Activated CD4-positive, alpha-beta T cell treated with anti-CD3 and anti-CD28 coated beads, Interleukin-10, Interleukin-2, amounts not matched to agents 100 ng/mL and 50 ng/mL, durations not matched to agents 16 hours and 8 hours (primary cell): ENCODE results near the gene ZPLD1.

Experiments
- DNase-seq: peaks from one replicate; pipeline ENCODE4 v3.0.0-alpha.2; 2020

ZPLD1 gene

GRCh38 chr3:102434715-102435114, at the start of gene ZPLD1:
Gene ZPLD1 (plus strand): TSS chr3:102435015. CDS start chr3:102438488, 3,473 bp downstream.
- no peak for DNase-seq

GRCh38 chr3:102390171-102390864, 44.5 kb upstream of the ZPLD1 start:
- no peak for DNase-seq

- DNase-seq, result no peak
Measured at GRCh38 chr3:102390916-102391315, 43.9 kb upstream of the ZPLD1 start.

- no peak for DNase-seq
Measured at GRCh38 chr3:102391491-102391890, 43.3 kb upstream of the ZPLD1 start.

DNA sequence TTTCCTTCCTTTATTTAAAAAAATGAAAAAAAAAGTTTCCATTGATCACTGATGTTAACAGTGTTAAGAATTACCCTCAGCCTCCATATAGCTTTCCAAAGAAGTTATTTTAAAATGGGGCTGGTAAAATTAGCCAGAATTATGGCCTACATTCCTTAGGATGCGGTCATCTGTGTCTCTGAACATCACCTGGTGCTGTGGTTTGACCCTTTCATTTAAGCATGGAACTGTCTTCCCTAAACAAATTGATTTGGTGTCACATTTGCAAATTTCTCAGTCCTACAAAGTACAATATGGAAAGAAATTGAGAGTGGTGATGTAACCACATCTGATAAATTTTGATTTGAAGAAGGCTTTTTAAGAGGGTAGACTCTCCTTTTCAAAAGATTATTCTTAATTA, 40.3 kb upstream of the ZPLD1 start:
- DNase-seq, result no peak

GRCh38 chr3:102398176-102398575, 36.6 kb upstream of the ZPLD1 start:
- no peak for DNase-seq

DNA sequence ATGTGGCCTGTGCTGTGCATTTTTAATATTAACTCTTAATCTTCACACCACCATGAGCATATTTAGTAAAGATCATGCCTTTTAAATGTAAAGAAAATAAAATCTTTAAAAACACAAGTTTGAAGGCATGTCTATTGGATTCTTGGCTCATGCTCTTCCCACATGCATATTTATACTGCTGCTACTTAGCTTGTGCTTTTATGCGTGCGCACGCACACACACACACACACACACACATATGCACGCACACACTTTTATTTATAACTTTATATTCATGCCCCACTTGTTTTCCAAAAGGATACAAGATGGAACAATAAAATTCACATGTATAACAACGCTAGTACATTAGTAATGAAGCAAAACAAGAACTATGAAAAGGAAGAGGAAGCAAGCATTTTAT, 36.1 kb upstream of the ZPLD1 start:
- DNase-seq, result no peak

DNA sequence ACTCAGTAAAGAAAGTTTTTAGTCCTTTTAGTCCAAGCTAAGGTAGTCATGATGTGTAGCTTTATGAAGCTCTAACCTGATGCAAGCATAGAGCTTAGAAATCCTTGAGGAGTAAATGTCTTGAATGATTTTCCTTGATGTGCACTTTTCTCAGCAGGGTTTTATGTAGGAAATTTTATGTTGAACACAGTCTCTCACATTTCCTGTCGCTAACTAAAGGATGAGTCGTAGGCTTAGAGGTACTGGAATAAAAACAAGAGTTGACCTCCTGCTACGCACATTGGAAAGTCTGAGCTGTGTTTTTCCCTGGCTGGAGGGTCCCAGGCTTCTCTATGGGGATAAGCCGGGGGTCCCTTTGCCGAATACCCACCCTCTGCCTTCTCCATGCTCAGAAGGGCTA, 34.7 kb upstream of the ZPLD1 start:
- no peak for DNase-seq

GRCh38 chr3:102400766-102401165, 34.0 kb upstream of the ZPLD1 start:
- DNase-seq, result no peak

DNA sequence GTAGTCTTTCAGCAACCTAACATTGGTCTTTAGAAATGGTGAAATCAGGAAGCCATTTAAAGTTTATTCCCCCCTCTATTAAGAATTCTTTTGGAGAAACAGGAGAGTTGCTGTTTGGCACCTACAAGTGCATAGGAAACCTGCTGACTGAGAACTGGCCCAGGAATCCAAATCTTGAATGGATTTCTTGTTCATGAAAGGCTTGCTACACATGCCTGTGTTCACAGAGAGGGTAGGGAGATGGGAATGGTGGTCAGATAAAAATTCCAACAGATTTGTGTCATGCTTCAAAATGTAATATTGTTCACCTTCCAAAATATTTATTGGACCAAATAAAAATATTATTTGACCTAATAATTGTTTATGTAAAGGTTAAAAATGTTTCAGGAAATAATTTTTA, 24.2 kb upstream of the ZPLD1 start:
- no peak for DNase-seq

- no peak for DNase-seq
Measured at GRCh38 chr3:102415553-102415952, 19.3 kb upstream of the ZPLD1 start.

GRCh38 chr3:102419786-102420185, 15.0 kb upstream of the ZPLD1 start:
- no peak for DNase-seq

- no peak for DNase-seq
Measured at GRCh38 chr3:102441832-102442231, 7.0 kb downstream of the ZPLD1 start.

DNA sequence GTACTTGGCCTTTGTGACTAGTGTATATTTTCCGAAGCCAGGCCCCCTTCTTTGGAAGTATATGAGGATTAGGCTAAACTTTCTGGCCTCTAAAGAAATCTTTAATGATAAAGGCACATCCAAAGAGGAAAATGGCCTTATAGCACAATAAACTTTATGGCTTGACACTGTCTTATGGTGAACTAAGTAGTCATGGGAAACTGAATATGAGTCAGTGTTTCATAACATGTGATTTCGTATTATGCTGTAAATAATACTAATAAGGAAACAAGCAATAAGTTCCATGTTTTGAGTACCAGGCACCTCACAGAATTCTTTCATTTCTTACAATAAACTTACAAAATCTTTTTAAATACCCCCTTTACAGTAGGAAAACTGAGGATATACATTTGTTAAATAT, 8.2 kb downstream of the ZPLD1 start:
- DNase-seq, result no peak

DNA sequence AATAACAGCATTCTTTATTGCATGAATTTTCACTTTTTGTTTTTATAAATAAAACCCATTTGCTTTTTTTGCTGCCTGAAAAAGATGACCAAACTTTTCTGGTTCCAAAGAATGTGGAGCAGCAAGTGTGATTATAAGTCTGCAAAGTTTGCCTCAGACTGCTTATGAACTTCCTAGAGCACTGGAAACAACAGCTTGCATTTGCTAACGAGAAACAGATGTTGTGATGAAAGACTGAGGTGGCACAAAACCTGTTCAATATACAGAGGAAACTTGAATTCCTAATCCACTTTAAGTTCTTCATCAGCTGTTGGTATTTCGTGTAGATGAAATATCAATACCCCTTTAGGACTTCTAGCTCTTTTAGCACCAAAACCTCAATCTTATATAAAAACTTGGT, 9.3 kb downstream of the ZPLD1 start:
- DNase-seq, result no peak

GRCh38 chr3:102447272-102447671, 12.5 kb downstream of the ZPLD1 start:
- no peak for DNase-seq

- no peak for DNase-seq
Measured at GRCh38 chr3:102449341-102449740, 14.5 kb downstream of the ZPLD1 start.

DNA sequence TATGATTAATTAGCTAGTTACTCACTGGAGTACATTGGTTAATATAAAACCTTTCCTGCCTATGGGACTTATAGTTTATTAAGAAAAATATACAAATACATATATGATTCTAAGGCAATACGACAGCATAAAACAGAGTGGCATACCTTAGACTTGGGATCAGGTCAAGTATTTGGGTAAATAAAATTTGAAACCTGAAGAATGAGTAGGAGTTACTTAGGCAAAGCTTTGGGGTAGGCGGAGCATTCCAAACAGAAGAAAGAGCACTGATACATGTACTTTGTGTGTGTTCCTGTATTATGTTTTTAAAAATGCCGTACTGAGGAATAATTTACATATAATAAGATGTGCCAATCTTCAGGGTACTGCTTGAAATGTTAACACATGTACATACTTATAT, 15.1 kb downstream of the ZPLD1 start:
- no peak for DNase-seq

DNA sequence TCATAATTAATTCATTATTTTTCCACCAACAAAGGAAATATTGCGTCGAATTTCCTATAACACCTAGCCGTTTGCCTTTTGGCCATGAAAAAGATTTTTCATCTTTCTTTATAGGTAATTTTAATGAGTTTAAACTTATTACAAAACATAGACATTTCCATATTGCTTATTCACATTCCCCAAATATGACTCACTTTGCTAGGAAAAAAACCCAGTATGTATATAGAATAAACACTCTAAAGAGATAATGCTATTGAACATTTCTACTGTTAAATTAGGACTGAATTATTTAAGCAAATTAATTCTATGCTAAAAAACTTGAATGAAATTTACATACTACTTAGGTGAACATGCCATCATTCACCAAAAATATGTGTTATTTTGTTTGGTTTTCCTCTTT, 16.2 kb downstream of the ZPLD1 start:
- DNase-seq, result no peak

DNA sequence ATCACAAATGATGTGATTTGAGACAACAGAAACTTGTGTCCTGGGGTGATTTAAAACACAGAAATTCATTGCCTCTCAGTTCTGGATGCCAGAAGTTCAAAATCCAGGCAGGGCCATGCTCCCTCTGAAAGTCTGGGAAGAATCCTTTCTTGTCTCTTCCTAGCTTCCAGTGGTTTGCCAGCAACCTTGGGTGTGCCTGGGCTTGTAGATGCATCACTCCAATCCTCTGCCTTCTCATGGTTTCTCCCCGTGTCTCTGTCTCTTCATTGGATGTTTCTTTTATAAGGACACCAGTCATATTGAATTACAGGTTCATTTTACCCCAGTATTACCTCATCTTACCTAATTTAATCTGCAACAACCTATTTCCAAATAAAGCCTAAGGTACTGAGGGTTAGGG, 16.7 kb downstream of the ZPLD1 start:
- DNase-seq, result no peak

- DNase-seq, result no peak
Measured at GRCh38 chr3:102454181-102454580, 19.4 kb downstream of the ZPLD1 start.

GRCh38 chr3:102457644-102458043, 22.8 kb downstream of the ZPLD1 start:
- no peak for DNase-seq

GRCh38 chr3:102460579-102460978, 25.8 kb downstream of the ZPLD1 start:
- no peak for DNase-seq

DNA sequence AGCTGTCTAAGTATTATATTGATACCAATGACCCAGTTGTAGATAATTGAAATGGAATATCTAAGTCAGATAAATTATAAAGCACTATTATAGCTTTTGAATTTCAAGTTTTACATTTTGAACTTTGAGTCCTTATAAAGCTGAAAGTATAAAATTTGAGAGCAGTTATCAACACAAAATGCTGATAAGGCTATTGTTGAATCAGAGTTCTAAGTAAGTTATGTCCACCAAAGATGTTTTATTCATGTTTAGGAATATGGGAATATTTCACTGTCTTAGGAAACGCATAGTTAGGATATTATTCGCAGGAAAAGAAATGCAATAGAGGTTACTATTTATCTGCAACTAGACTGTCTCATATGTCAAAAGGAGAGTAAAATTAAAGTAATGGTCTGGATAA, 29.4 kb downstream of the ZPLD1 start:
- no peak for DNase-seq

- no peak for DNase-seq
Measured at GRCh38 chr3:102466001-102466400, 31.2 kb downstream of the ZPLD1 start.

- no peak for DNase-seq
Measured at GRCh38 chr3:102470066-102470465, 35.3 kb downstream of the ZPLD1 start.
